ENCODE results near the gene TMEM131L.

DNA sequence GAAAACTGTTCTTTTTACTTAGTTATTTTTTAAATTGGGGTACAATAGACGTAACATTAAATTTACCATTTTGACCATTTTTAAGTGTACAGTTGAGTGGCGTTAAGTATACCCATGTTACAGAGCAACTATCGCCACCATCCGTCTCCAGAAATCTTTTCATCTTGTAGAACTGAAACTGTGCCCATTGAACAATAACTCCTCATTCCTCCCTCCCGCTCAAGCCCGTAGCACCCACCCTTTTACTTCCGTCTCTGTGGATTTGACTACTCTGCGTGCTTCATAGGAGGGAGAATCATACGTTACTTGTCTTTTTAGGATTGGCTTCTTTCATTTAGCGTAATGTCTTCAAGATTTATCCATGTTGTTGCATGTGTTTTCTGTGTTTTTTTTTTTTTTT is 55.3 kb downstream of the TMEM131L start:
- TF ChIP-seq, protein P1, sequence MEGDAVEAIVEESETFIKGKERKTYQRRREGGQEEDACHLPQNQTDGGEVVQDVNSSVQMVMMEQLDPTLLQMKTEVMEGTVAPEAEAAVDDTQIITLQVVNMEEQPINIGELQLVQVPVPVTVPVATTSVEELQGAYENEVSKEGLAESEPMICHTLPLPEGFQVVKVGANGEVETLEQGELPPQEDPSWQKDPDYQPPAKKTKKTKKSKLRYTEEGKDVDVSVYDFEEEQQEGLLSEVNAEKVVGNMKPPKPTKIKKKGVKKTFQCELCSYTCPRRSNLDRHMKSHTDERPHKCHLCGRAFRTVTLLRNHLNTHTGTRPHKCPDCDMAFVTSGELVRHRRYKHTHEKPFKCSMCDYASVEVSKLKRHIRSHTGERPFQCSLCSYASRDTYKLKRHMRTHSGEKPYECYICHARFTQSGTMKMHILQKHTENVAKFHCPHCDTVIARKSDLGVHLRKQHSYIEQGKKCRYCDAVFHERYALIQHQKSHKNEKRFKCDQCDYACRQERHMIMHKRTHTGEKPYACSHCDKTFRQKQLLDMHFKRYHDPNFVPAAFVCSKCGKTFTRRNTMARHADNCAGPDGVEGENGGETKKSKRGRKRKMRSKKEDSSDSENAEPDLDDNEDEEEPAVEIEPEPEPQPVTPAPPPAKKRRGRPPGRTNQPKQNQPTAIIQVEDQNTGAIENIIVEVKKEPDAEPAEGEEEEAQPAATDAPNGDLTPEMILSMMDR (IDR thresholded peaks at IDR 0.05), result no peak
- TF ChIP-seq, protein P2, sequence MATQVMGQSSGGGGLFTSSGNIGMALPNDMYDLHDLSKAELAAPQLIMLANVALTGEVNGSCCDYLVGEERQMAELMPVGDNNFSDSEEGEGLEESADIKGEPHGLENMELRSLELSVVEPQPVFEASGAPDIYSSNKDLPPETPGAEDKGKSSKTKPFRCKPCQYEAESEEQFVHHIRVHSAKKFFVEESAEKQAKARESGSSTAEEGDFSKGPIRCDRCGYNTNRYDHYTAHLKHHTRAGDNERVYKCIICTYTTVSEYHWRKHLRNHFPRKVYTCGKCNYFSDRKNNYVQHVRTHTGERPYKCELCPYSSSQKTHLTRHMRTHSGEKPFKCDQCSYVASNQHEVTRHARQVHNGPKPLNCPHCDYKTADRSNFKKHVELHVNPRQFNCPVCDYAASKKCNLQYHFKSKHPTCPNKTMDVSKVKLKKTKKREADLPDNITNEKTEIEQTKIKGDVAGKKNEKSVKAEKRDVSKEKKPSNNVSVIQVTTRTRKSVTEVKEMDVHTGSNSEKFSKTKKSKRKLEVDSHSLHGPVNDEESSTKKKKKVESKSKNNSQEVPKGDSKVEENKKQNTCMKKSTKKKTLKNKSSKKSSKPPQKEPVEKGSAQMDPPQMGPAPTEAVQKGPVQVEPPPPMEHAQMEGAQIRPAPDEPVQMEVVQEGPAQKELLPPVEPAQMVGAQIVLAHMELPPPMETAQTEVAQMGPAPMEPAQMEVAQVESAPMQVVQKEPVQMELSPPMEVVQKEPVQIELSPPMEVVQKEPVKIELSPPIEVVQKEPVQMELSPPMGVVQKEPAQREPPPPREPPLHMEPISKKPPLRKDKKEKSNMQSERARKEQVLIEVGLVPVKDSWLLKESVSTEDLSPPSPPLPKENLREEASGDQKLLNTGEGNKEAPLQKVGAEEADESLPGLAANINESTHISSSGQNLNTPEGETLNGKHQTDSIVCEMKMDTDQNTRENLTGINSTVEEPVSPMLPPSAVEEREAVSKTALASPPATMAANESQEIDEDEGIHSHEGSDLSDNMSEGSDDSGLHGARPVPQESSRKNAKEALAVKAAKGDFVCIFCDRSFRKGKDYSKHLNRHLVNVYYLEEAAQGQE (IDR thresholded peaks at IDR 0.05), result no peak
- TF ChIP-seq, protein P3, sequence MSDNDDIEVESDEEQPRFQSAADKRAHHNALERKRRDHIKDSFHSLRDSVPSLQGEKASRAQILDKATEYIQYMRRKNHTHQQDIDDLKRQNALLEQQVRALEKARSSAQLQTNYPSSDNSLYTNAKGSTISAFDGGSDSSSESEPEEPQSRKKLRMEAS (IDR thresholded peaks at IDR 0.05), result no peak

Measured in A549 (cell line).